ENCODE measurements around the gene PASK. TPM values are rescaled to one million over a fixed set of nuclear protein-coding genes. Genes with fewer than 3 reads are reported as not detected.

The PASK gene
- polyA plus RNA-seq, 1 experiment, result 2.0 TPM

DNA sequence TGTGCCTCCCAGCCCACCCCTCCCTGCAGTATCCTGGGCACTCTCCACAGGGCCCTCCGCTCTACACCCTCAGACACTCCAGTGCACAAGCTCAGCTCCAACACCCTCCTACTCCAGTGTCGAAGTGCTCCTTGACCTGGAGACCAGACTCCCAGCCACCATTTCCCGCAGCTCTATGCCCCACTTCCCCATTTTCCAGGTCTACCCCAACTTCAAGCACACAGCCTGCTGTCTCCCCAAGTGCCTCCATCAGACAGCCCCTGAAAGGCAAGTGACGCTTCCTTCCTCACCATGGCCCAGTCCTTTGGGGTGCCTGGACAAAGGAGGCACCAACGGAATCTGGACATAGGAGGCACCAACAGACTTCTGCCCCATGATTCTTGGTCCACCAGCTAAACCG lies 7.2 kb downstream of the PASK start:
- H3K4me3 ChIP-seq (ENCODE audit: low read depth, low read length), result no peak overlapping the region
- H3K27me3 ChIP-seq (ENCODE audit: control insufficient read depth, insufficient read depth, low read length), result no peaks in the 10 kb centered on the region
- H3K27ac ChIP-seq (ENCODE audit: low read depth, low read length), result no peak overlapping the region
- no peaks in the 10 kb centered on the region for H3K9me3 ChIP-seq (ENCODE audit: control insufficient read depth, insufficient read depth, low read length)
- ChIA-PET POLR2A (no interaction called here), CTCF (no interaction called here)
- TF ChIP-seq, protein P1, sequence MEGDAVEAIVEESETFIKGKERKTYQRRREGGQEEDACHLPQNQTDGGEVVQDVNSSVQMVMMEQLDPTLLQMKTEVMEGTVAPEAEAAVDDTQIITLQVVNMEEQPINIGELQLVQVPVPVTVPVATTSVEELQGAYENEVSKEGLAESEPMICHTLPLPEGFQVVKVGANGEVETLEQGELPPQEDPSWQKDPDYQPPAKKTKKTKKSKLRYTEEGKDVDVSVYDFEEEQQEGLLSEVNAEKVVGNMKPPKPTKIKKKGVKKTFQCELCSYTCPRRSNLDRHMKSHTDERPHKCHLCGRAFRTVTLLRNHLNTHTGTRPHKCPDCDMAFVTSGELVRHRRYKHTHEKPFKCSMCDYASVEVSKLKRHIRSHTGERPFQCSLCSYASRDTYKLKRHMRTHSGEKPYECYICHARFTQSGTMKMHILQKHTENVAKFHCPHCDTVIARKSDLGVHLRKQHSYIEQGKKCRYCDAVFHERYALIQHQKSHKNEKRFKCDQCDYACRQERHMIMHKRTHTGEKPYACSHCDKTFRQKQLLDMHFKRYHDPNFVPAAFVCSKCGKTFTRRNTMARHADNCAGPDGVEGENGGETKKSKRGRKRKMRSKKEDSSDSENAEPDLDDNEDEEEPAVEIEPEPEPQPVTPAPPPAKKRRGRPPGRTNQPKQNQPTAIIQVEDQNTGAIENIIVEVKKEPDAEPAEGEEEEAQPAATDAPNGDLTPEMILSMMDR (IDR thresholded peaks at IDR 0.05; ENCODE audit: low read depth, low read length), result no peak
- no peak for DNase-seq (ENCODE audit: low read depth, low spot score)

DNA sequence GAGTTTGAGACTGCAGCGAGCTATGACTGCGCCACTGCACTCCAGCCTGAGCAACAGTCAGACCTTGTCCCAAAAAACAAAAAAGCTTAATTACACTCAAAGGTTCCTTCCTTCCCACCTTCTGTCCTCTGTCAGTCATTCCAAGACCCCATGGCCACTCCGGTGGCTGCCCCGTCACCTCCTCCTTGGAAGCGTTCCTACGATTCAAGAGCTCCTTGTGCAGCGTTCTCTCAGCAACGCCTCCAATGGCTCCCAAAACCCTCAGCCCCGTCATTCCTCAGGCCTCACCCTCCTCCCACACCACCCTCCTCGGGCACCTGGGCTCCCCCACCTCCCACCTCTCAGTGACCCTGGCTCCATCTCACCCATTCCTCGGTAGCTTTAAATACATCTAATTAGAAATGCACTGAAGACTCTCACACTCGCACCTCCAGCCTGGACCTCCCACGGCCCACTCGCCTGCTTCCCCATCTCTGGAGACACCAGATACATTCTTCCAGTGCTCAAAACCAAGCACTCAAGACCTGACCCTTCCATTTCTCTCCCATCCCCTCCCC lies 8.0 kb downstream of the PASK start:
- ChIA-PET CTCF (no interaction called here), POLR2A (no interaction called here)
- H3K9me3 ChIP-seq (ENCODE audit: control insufficient read depth, insufficient read depth, low read length), result no peaks in the 10 kb centered on the region
- TF ChIP-seq, protein P1 (IDR thresholded peaks at IDR 0.05; ENCODE audit: low read depth, low read length), result no peak
- H3K27ac ChIP-seq (ENCODE audit: low read depth, low read length), result no peak overlapping the region
- H3K27me3 ChIP-seq (ENCODE audit: control insufficient read depth, insufficient read depth, low read length), result no peaks in the 10 kb centered on the region
- no peak for DNase-seq (ENCODE audit: low read depth, low spot score)
- no peak overlapping the region for H3K4me3 ChIP-seq (ENCODE audit: low read depth, low read length)

DNA sequence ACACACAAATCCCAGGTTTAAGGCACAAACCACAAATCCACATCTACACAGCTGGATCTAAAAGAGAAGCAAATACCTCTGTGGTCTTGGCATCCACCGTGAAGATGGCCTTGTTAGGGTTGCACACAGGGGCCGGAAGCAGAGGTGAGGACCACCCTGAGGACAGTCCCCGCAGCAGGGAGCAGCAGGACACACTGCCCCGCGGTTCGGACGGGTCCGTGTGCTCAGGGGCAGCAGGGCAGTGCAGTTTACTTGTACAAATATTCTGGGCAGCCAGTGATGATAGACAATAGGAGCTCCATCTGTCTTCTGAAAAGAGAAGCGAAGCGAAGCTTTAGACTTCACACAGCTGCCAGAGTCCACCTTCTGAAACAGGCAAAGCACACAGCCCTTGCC lies 8.8 kb downstream of the PASK start:
- Histone ChIP-seq H3K9me3 (ENCODE audit: control insufficient read depth, insufficient read depth, low read length) (no peaks in the 10 kb centered on the region), H3K4me3 (ENCODE audit: low read depth, low read length) (no peak overlapping the region), H3K27ac (ENCODE audit: low read depth, low read length) (no peak overlapping the region), H3K27me3 (ENCODE audit: control insufficient read depth, insufficient read depth, low read length) (no peaks in the 10 kb centered on the region)
- POLR2A ChIA-PET, result no interaction called here
- CTCF ChIA-PET, result no interaction called here
- no peak for DNase-seq (ENCODE audit: low read depth, low spot score)
- TF ChIP-seq, protein P1 (IDR thresholded peaks at IDR 0.05; ENCODE audit: low read depth, low read length), result no peak

DNA sequence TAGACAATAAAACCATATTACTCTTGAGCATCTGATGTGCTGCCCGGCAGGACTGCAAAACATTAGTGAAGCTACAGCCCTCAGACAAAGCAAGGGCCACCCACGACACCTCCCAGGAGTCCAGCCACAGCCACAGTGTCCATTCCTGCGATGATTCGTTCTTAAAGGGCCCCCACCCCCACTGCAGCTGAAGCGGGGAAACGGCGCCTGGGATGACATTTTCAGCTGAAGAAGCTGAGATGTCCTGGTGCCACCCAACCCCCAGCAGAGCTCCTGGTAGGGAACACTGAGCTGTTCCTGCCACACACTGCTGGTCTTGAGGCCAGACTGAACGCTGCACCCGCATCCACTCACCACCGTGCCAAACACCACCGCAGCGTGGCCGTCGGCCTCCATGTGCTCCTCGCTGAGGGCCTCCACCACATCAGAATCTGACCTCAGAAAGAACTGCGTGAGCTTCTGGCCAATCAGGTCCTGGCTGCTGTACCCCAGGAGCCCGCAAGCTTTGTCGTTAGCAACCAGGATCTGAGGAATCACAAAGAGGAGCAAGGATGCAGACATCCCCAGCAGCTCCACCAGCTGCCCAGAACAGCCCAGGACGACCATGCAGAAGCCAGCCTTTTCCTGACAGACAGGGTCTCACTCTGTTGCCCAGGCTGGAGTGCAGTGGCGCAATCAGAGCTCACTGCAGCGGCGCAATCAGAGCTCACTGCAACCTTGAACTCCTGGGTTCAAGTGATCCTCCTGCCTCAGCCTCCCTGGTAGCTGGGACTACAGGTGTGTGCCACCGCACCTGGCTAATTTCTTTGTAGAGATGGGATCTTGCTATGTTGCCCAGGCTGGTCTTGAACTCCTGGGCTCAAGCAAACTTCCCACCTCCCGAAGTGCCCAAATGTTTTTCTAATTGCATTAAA lies 9.5 kb downstream of the PASK start:
- ChIA-PET CTCF (no interaction called here), POLR2A (no interaction called here)
- Histone ChIP-seq H3K4me3 (ENCODE audit: low read depth, low read length) (no peak overlapping the region), H3K27me3 (ENCODE audit: control insufficient read depth, insufficient read depth, low read length) (no peaks in the 10 kb centered on the region), H3K9me3 (ENCODE audit: control insufficient read depth, insufficient read depth, low read length) (no peaks in the 10 kb centered on the region), H3K27ac (ENCODE audit: low read depth, low read length) (no peak overlapping the region)
- TF ChIP-seq, protein P1 (IDR thresholded peaks at IDR 0.05; ENCODE audit: low read depth, low read length), result no peak
- no peak for DNase-seq (ENCODE audit: low read depth, low spot score)

GRCh38 chr2:241138471-241138870 lies 10.8 kb downstream of the PASK start:
- Histone ChIP-seq H3K9me3 (ENCODE audit: control insufficient read depth, insufficient read depth, low read length) (no peaks in the 10 kb centered on the region), H3K4me3 (ENCODE audit: low read depth, low read length) (no peak overlapping the region), H3K27me3 (ENCODE audit: control insufficient read depth, insufficient read depth, low read length) (no peaks in the 10 kb centered on the region), H3K27ac (ENCODE audit: low read depth, low read length) (no peak overlapping the region)
- CTCF ChIA-PET, result no interaction called here
- TF ChIP-seq, protein P1 (IDR thresholded peaks at IDR 0.05; ENCODE audit: low read depth, low read length), result no peak
- DNase-seq (ENCODE audit: low read depth, low spot score), result no peak
- POLR2A ChIA-PET, result no interaction called here
